Right ventricle myocardium superior (tissue), 1 donor: ENCODE data around the gene LY6G6D. TPM values are rescaled to one million over a fixed set of nuclear protein-coding genes. Genes with fewer than 3 reads are reported as not detected.

ENCODE experiments used
- microRNA-seq: library from miRNA; unstranded; fragments of <30 nt; microRNA quantifications from one replicate; pipeline ENCODE4 v1.2.0, GENCODE V29; 2020
- total RNA-seq: library from RNA; stranded (reverse); fragmentation: NEBNext Ultra II Directional; extraction: Animal tissue kit (Norgen Biotek cat#: 25700); gene quantifications from one replicate; pipeline ENCODE4 v1.2.1, GENCODE V29; 2021
- donor health status: DM: no; HTN: yes; CAD: no; lungs with severe emphysema.

LY6G6D gene
- total RNA-seq, 1 donor from 2014 or later, result not detected

Small RNA genes within 50 kb of the gene (microRNA-seq; reads per million reads assigned to microRNA genes)
- gene MIR4646, result 0.97 reads per million

Other genes with a start within 250 kb of the LY6G6D start
- 1.3 TPM for gene MICB, start 217.2 kb upstream of the LY6G6D start, total RNA-seq
- not detected for gene MCCD1, start 186.4 kb upstream of the LY6G6D start, total RNA-seq
- 145 TPM for gene DDX39B, start 173.3 kb upstream of the LY6G6D start, total RNA-seq
- 2.3 TPM for gene ATP6V1G2, start 168.7 kb upstream of the LY6G6D start, total RNA-seq
- gene NFKBIL1, start 167.7 kb upstream of the LY6G6D start, total RNA-seq, result 9.2 TPM
- not detected for gene LTA, start 143.1 kb upstream of the LY6G6D start, total RNA-seq
- 0.59 TPM for gene TNF, start 139.8 kb upstream of the LY6G6D start, total RNA-seq
- gene LTB, start 132.9 kb upstream of the LY6G6D start, total RNA-seq, result not detected
- gene LST1, start 129.1 kb upstream of the LY6G6D start, total RNA-seq, result 5.5 TPM
- not detected for gene NCR3, start 122.3 kb upstream of the LY6G6D start, total RNA-seq
- gene AIF1, start 100.1 kb upstream of the LY6G6D start, total RNA-seq, result 17.7 TPM
- gene PRRC2A, start 94.6 kb upstream of the LY6G6D start, total RNA-seq, result 69.1 TPM
- 253 TPM for gene BAG6, start 62.7 kb upstream of the LY6G6D start, total RNA-seq
- gene APOM, start 59.5 kb upstream of the LY6G6D start, total RNA-seq, result 1.9 TPM
- gene C6orf47, start 54.6 kb upstream of the LY6G6D start, total RNA-seq, result 16.5 TPM
- gene GPANK1, start 50.4 kb upstream of the LY6G6D start, total RNA-seq, result 19.2 TPM
- 95.1 TPM for gene CSNK2B, start 49.3 kb upstream of the LY6G6D start, total RNA-seq
- 2.8 TPM for gene LY6G5B, start 45.4 kb upstream of the LY6G6D start, total RNA-seq
- gene LY6G5C, start 34.3 kb upstream of the LY6G6D start, total RNA-seq, result 1.3 TPM
- gene ABHD16A, start 12.0 kb upstream of the LY6G6D start, total RNA-seq, result 27.9 TPM
- not detected for gene LY6G6F, start 8.5 kb upstream of the LY6G6D start, total RNA-seq
- gene LY6G6C, start 6.4 kb downstream of the LY6G6D start, total RNA-seq, result not detected
- 0.13 TPM for gene MPIG6B, start 8.0 kb downstream of the LY6G6D start, total RNA-seq
- 32.9 TPM for gene DDAH2, start 14.0 kb downstream of the LY6G6D start, total RNA-seq
- gene CLIC1, start 21.2 kb downstream of the LY6G6D start, total RNA-seq, result 86.8 TPM
- gene MSH5, start 24.7 kb downstream of the LY6G6D start, total RNA-seq, result 1.8 TPM
- gene SAPCD1, start 47.3 kb downstream of the LY6G6D start, total RNA-seq, result 0.86 TPM
- 9.5 TPM for gene VWA7, start 62.0 kb downstream of the LY6G6D start, total RNA-seq
- 22.1 TPM for gene VARS1, start 80.4 kb downstream of the LY6G6D start, total RNA-seq
- 23.0 TPM for gene LSM2, start 91.6 kb downstream of the LY6G6D start, total RNA-seq
- gene HSPA1L, start 99.9 kb downstream of the LY6G6D start, total RNA-seq, result 2.0 TPM
- 324 TPM for gene HSPA1A, start 100.2 kb downstream of the LY6G6D start, total RNA-seq
- gene HSPA1B, start 112.4 kb downstream of the LY6G6D start, total RNA-seq, result 236 TPM
- gene NEU1, start 147.5 kb downstream of the LY6G6D start, total RNA-seq, result 24.1 TPM
- gene SLC44A4, start 163.6 kb downstream of the LY6G6D start, total RNA-seq, result not detected
- 15.5 TPM for gene EHMT2, start 182.3 kb downstream of the LY6G6D start, total RNA-seq
- 3.1 TPM for gene ZBTB12, start 186.7 kb downstream of the LY6G6D start, total RNA-seq
- 7.6 TPM for gene C2, start 212.4 kb downstream of the LY6G6D start, total RNA-seq
- gene CFB, start 230.7 kb downstream of the LY6G6D start, total RNA-seq, result 5.5 TPM
- gene NELFE, start 243.6 kb downstream of the LY6G6D start, total RNA-seq, result 39.6 TPM
- gene SKIC2, start 243.8 kb downstream of the LY6G6D start, total RNA-seq, result 33.6 TPM